Uterus (tissue), 2 donors: ENCODE data around the gene VWF.

Source experiments
- POLR2A ChIP-seq, 2 donors: fragments of 450-650 bp; IDR thresholded peaks; one replicate each; pipeline ENCODE4 v1.6.1; 2016; ENCODE audit warnings: antibody characterized with exemption in 2 of 2, mild to moderate bottlenecking in 1 of 2, moderate library complexity in 1 of 2
- TF ChIP-seq, protein P1 (sequence below), 4 experiments: fragments of 200-600 bp in 2 of 4; fragments of 450-650 bp in 2 of 4; sonication (generic) in 2 of 4; IDR thresholded peaks; one replicate each; pipeline ENCODE4 v1.5.1; 2016 to 2019; ENCODE audit warnings: antibody characterized with exemption in 4 of 4, mild to moderate bottlenecking in 2 of 4, moderate library complexity in 1 of 4

DNA sequence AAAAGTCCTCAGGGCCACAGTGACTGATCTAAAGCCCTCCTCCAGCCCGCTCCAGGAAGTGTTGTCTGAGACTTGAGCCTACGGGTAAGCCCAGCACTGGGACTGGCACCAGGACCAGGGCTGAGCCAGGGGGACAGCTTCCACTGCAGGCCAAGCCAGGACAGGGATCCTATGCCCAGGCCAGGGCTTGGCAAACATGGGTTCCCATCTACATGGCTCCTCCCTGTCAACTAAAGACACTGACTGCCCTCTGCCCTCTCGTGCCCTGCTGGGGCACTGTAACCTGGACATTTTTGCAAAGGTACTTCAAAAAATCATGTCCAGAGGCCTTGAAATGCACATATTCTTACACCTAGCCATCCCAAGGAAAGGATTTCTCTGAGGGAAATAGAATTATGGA lies 88.0 kb downstream of the VWF start:
- TF ChIP-seq, protein P1, sequence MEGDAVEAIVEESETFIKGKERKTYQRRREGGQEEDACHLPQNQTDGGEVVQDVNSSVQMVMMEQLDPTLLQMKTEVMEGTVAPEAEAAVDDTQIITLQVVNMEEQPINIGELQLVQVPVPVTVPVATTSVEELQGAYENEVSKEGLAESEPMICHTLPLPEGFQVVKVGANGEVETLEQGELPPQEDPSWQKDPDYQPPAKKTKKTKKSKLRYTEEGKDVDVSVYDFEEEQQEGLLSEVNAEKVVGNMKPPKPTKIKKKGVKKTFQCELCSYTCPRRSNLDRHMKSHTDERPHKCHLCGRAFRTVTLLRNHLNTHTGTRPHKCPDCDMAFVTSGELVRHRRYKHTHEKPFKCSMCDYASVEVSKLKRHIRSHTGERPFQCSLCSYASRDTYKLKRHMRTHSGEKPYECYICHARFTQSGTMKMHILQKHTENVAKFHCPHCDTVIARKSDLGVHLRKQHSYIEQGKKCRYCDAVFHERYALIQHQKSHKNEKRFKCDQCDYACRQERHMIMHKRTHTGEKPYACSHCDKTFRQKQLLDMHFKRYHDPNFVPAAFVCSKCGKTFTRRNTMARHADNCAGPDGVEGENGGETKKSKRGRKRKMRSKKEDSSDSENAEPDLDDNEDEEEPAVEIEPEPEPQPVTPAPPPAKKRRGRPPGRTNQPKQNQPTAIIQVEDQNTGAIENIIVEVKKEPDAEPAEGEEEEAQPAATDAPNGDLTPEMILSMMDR (IDR thresholded peaks at IDR 0.05) = no peak
- no peak for TF ChIP-seq POLR2A (IDR thresholded peaks at IDR 0.05)
